Liver (tissue), 9 donors: ENCODE data around the gene SCN9A. TPM values are rescaled to one million over a fixed set of nuclear protein-coding genes. Genes with fewer than 3 reads are reported as not detected.

ENCODE experiments used
- DNase-seq: peaks from one replicate; pipeline ENCODE4 v3.0.0-alpha.2; 2017; ENCODE audit warnings: low spot score
- H3K27ac ChIP-seq, 2 donors: one replicate each; pipeline ENCODE4 v1.7.0; 2013; ENCODE audit warnings: inconsistent platforms in 2 of 2, low read length in 2 of 2, control low read depth in 1 of 2, low read depth in 1 of 2, mild to moderate bottlenecking in 1 of 2
- H3K27me3 ChIP-seq, 4 donors: one replicate each; pipeline versions ENCODE4 v1.6.1 to v1.7.0; 2013; ENCODE audit warnings: low read length in 3 of 4, inconsistent platforms in 1 of 4, mild to moderate bottlenecking in 1 of 4, moderate library complexity in 1 of 4; ENCODE audit not compliant: control insufficient read depth in 4 of 4, insufficient read depth in 4 of 4
- H3K36me3 ChIP-seq, 4 donors: one replicate each; pipeline versions ENCODE4 v1.6.1 to v1.7.0; 2013; ENCODE audit warnings: low read length in 3 of 4, mild to moderate bottlenecking in 3 of 4, low read depth in 1 of 4, moderate library complexity in 1 of 4; ENCODE audit not compliant: control insufficient read depth in 4 of 4, insufficient read depth in 3 of 4
- H3K4me1 ChIP-seq, 4 donors: one replicate each; pipeline versions ENCODE4 v1.6.1 to v1.7.0; 2013; ENCODE audit warnings: low read length in 3 of 4, mild to moderate bottlenecking in 3 of 4, moderate library complexity in 1 of 4; ENCODE audit not compliant: control insufficient read depth in 4 of 4, insufficient read depth in 4 of 4
- H3K4me3 ChIP-seq, 3 donors: one replicate each; pipeline versions ENCODE4 v1.6.1 to v1.7.0; 2013; ENCODE audit warnings: low read length in 3 of 3, control low read depth in 1 of 3, low read depth in 1 of 3, mild to moderate bottlenecking in 1 of 3
- H3K9ac ChIP-seq, 2 donors: one replicate each; pipeline ENCODE4 v1.7.0; 2013; ENCODE audit warnings: low read length in 2 of 2, mild to moderate bottlenecking in 2 of 2, moderate library complexity in 2 of 2, control low read depth in 1 of 2, low read depth in 1 of 2
- H3K9me3 ChIP-seq, 4 donors: one replicate each; pipeline versions ENCODE4 v1.6.1 to v1.7.0; 2013; ENCODE audit warnings: low read length in 3 of 4; ENCODE audit not compliant: control insufficient read depth in 4 of 4
- ATF3 ChIP-seq: IDR thresholded peaks from 2 replicates; pipeline ENCODE4 v1.6.1; 2016; ENCODE audit warnings: antibody characterized with exemption
- EGR1 ChIP-seq, 2 donors: IDR thresholded peaks; 2 replicates each; pipeline ENCODE4 v1.6.1; 2016 to 2018; ENCODE audit warnings: antibody characterized with exemption in 2 of 2, low read depth in 2 of 2
- FOXA2 ChIP-seq: IDR thresholded peaks from 2 replicates; pipeline ENCODE4 v1.6.1; 2016; ENCODE audit warnings: antibody characterized with exemption
- HNF4A ChIP-seq, 2 donors: conservative IDR thresholded peaks; 2 replicates each; pipeline ENCODE4 v1.6.1; 2016; ENCODE audit warnings: antibody characterized with exemption in 2 of 2, mild to moderate bottlenecking in 2 of 2
- HNF4G ChIP-seq: IDR thresholded peaks from 2 replicates; pipeline ENCODE4 v1.6.1; 2016; ENCODE audit warnings: antibody characterized with exemption
- JUND ChIP-seq, 2 donors: IDR thresholded peaks; 2 replicates each; pipeline ENCODE4 v1.6.1; 2016; ENCODE audit warnings: antibody characterized with exemption in 2 of 2
- NR2F2 ChIP-seq: IDR thresholded peaks from 2 replicates; pipeline ENCODE4 v1.6.1; 2016; ENCODE audit warnings: antibody characterized with exemption
- RAD21 ChIP-seq, 2 donors: IDR thresholded peaks; 2 replicates each; pipeline ENCODE4 v1.6.1; 2016; ENCODE audit warnings: antibody characterized with exemption in 2 of 2, mild to moderate bottlenecking in 2 of 2
- REST ChIP-seq: IDR thresholded peaks from 2 replicates; pipeline ENCODE4 v1.6.1; 2016; ENCODE audit warnings: antibody characterized with exemption, mild to moderate bottlenecking
- RXRA ChIP-seq, 2 donors: IDR thresholded peaks; 2 replicates each; pipeline ENCODE4 v1.6.1; 2017 to 2018; ENCODE audit warnings: antibody characterized with exemption in 2 of 2, mild to moderate bottlenecking in 1 of 2
- SP1 ChIP-seq: IDR thresholded peaks from 2 replicates; pipeline ENCODE4 v1.6.1; 2018; ENCODE audit warnings: antibody characterized with exemption, mild to moderate bottlenecking
- TAF1 ChIP-seq: conservative IDR thresholded peaks from 2 replicates; pipeline ENCODE4 v1.6.1; 2016; ENCODE audit warnings: antibody characterized with exemption, mild to moderate bottlenecking
- YY1 ChIP-seq: IDR thresholded peaks from 2 replicates; pipeline ENCODE4 v1.6.1; 2016; ENCODE audit warnings: antibody characterized with exemption, mild to moderate bottlenecking
- WGBS: extraction: QIAGEN DNeasy Blood & Tissue Kit; methylation state at CpG from one replicate; pipeline ENCODE4 v1.1.7; 2013; 5-methylcytosine and 5-hydroxymethylcytosine counted together
- polyA plus RNA-seq, 2 donors: library from polyadenylated mRNA; stranded (reverse) in 1 of 2; unstranded in 1 of 2; fragments of 200-250 nt in 1 of 2; fragments of >200 nt in 1 of 2; fragmentation: Nextera tagmentation in 1 of 2; extraction: Ambion mirVana in 1 of 2; gene quantifications; one replicate each; pipeline versions ENCODE4 v1.2.1 to v1.2.3, GENCODE V29; 2013 to 2015
- total RNA-seq, 2 donors: library from RNA; depleted of rRNA; stranded (reverse); fragments of >200 nt; gene quantifications; one replicate each; pipeline ENCODE4 v1.2.3, GENCODE V29; 2014
- TF ChIP-seq, protein P1 (sequence below): IDR thresholded peaks from 2 replicates; pipeline ENCODE4 v1.6.1; 2016; ENCODE audit warnings: antibody characterized with exemption
- TF ChIP-seq, protein P2 (sequence below): fragments of 150-350 bp; IDR thresholded peaks from 2 replicates; pipeline ENCODE4 v1.5.1; 2017; ENCODE audit warnings: improper control_type of control experiment, low read depth, low read length; ENCODE audit not compliant: missing input control
- donor health status: healthy.
- donor health status: healthy.
- donor health status: healthy.
- donor health status: healthy.
- donor health status: healthy.

The SCN9A gene
- total and polyA plus RNA-seq, 4 donors: 1.2 to 10.1 (median 9.2) TPM

- TF ChIP-seq, protein P1, sequence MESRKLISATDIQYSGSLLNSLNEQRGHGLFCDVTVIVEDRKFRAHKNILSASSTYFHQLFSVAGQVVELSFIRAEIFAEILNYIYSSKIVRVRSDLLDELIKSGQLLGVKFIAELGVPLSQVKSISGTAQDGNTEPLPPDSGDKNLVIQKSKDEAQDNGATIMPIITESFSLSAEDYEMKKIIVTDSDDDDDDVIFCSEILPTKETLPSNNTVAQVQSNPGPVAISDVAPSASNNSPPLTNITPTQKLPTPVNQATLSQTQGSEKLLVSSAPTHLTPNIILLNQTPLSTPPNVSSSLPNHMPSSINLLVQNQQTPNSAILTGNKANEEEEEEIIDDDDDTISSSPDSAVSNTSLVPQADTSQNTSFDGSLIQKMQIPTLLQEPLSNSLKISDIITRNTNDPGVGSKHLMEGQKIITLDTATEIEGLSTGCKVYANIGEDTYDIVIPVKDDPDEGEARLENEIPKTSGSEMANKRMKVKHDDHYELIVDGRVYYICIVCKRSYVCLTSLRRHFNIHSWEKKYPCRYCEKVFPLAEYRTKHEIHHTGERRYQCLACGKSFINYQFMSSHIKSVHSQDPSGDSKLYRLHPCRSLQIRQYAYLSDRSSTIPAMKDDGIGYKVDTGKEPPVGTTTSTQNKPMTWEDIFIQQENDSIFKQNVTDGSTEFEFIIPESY: no peak
- no peak for TF ChIP-seq HNF4A (conservative IDR thresholded peaks at IDR 0.05)
- no peak for TF ChIP-seq YY1
- TF ChIP-seq RAD21 (IDR thresholded peaks at IDR 0.05): no peak
- no peak for TF ChIP-seq HNF4G
- no peak for TF ChIP-seq FOXA2
- no peak for TF ChIP-seq RXRA (IDR thresholded peaks at IDR 0.05)
- TF ChIP-seq EGR1 (IDR thresholded peaks at IDR 0.05; ENCODE audit: low read depth in 2 of 2): no peak
- no peak for TF ChIP-seq SP1
- no peak for TF ChIP-seq TAF1
Observed at GRCh38 chr2:166156985-166157490, 218.7 kb downstream of the SCN9A start (continued).

DNA sequence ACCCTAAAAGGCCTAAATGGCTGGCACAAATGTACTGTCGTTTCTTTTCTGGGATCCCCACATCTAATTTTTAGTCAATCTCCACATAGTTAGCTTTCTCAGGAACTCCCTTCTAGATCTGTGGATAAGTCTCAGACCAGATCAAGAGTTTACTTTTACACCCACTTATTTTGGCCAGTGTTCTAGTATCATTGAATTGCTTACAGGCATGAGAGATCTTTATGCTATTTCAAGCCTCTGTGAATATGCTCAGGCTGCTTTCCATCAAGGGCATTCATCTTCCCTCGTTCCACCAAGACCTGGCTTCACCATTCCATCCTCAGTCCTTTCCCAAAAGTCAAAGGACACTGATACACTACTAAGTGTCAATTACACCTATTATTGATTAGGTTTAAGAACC is 220.2 kb downstream of the SCN9A start:
- 85% methylated on average over 2 of the region's 2 CpGs for WGBS
- H3K9ac ChIP-seq: no peak overlapping the region
- H3K36me3 ChIP-seq: no peaks in the 10 kb centered on the region
- no peak overlapping the region for H3K4me3 ChIP-seq
- TF ChIP-seq, protein P2, sequence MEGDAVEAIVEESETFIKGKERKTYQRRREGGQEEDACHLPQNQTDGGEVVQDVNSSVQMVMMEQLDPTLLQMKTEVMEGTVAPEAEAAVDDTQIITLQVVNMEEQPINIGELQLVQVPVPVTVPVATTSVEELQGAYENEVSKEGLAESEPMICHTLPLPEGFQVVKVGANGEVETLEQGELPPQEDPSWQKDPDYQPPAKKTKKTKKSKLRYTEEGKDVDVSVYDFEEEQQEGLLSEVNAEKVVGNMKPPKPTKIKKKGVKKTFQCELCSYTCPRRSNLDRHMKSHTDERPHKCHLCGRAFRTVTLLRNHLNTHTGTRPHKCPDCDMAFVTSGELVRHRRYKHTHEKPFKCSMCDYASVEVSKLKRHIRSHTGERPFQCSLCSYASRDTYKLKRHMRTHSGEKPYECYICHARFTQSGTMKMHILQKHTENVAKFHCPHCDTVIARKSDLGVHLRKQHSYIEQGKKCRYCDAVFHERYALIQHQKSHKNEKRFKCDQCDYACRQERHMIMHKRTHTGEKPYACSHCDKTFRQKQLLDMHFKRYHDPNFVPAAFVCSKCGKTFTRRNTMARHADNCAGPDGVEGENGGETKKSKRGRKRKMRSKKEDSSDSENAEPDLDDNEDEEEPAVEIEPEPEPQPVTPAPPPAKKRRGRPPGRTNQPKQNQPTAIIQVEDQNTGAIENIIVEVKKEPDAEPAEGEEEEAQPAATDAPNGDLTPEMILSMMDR: no peak
- no peak for TF ChIP-seq RXRA (IDR thresholded peaks at IDR 0.05)
- TF ChIP-seq SP1: no peak
- TF ChIP-seq JUND (IDR thresholded peaks at IDR 0.05): no peak
- no peak for TF ChIP-seq HNF4A (conservative IDR thresholded peaks at IDR 0.05)
- no peak for TF ChIP-seq ATF3
- no peak for TF ChIP-seq REST
- no peak for TF ChIP-seq FOXA2
- no peak for TF ChIP-seq NR2F2
- TF ChIP-seq EGR1 (IDR thresholded peaks at IDR 0.05; ENCODE audit: low read depth in 2 of 2): no peak
- H3K4me1 ChIP-seq: no peaks in the 10 kb centered on the region
- H3K27me3 ChIP-seq: no peaks in the 10 kb centered on the region
- DNase-seq: no peak
- H3K27ac ChIP-seq: no peak overlapping the region
- H3K9me3 ChIP-seq: no peaks in the 10 kb centered on the region
